Iris pigment epithelial cell (primary cell): Measurements from ENCODE around the gene MAPKBP1.

Experiments
- DNase-seq: peaks from one replicate; pipeline ENCODE4 v3.0.0-alpha.2; 2011; ENCODE audit warnings: low read depth

The MAPKBP1 gene

GRCh38 chr15:41850482-41851166 is 76.3 kb downstream of the MAPKBP1 start:
- DNase-seq: no peak

GRCh38 chr15:41851167-41851523 is 76.9 kb downstream of the MAPKBP1 start:
- DNase-seq: no peak

GRCh38 chr15:41851755-41852370 is 77.6 kb downstream of the MAPKBP1 start:
- no peak for DNase-seq

GRCh38 chr15:41852736-41853590 is 78.7 kb downstream of the MAPKBP1 start:
- DNase-seq: no peak

GRCh38 chr15:41853831-41854230 is 79.5 kb downstream of the MAPKBP1 start:
- no peak for DNase-seq

GRCh38 chr15:41854443-41854842 is 80.2 kb downstream of the MAPKBP1 start:
- DNase-seq: no peak

GRCh38 chr15:41855261-41855961 is 81.1 kb downstream of the MAPKBP1 start:
- no peak for DNase-seq

- no peak for DNase-seq
Measured at GRCh38 chr15:41856262-41856661, 82.0 kb downstream of the MAPKBP1 start.

GRCh38 chr15:41856716-41857115 is 82.4 kb downstream of the MAPKBP1 start:
- DNase-seq: no peak

- no peak for DNase-seq
Measured at GRCh38 chr15:41857316-41857715, 83.0 kb downstream of the MAPKBP1 start.

- no peak for DNase-seq
Measured at GRCh38 chr15:41858756-41859155, 84.5 kb downstream of the MAPKBP1 start.

GRCh38 chr15:41860049-41860828 is 86.0 kb downstream of the MAPKBP1 start:
- no peak for DNase-seq

- no peak for DNase-seq
Measured at GRCh38 chr15:41861736-41862356, 87.6 kb downstream of the MAPKBP1 start.

- DNase-seq: no peak
Measured at GRCh38 chr15:41862515-41863116, 88.3 kb downstream of the MAPKBP1 start.

- no peak for DNase-seq
Measured at GRCh38 chr15:41865490-41866055, 91.3 kb downstream of the MAPKBP1 start.

- DNase-seq: no peak
Measured at GRCh38 chr15:41866263-41866703, 92.0 kb downstream of the MAPKBP1 start.

- no peak for DNase-seq
Measured at GRCh38 chr15:41866872-41867579, 92.7 kb downstream of the MAPKBP1 start.

- DNase-seq: no peak
Measured at GRCh38 chr15:41868321-41868720, 94.0 kb downstream of the MAPKBP1 start.
